ENCODE results near the gene PPP3CB. TPM values are rescaled to one million over a fixed set of nuclear protein-coding genes. Genes with fewer than 3 reads are reported as not detected.

PPP3CB gene
- total and polyA plus RNA-seq, 2 experiments from 2014 or later = 17.9 to 38.5 TPM

- no peak overlapping the region for H3K4me2 ChIP-seq
- no peak overlapping the region for H2AFZ ChIP-seq
- no peak overlapping the region for H3K4me3 ChIP-seq
- no peaks in the 10 kb centered on the region for H3K4me1 ChIP-seq (ENCODE audit: insufficient read depth)
- ATAC-seq = no peak
- no peaks in the 10 kb centered on the region for H3F3A ChIP-seq (replicated peaks; ENCODE audit: low read depth)
- Mint-ChIP-seq H3K9me3 (no peaks in the 10 kb centered on the region), H3K27ac (no peak overlapping the region), H3K27me3 (ENCODE audit: insufficient read depth, low read depth, poor library complexity) (peaks cover 5% of the 10 kb centered on the region), H3K4me1 (peaks cover 2% of the 10 kb centered on the region; the same call in 1 of the 3 replicates), H3K36me3 (ENCODE audit: low read depth) (peaks cover 11% of the 10 kb centered on the region; the same call in 2 of the 3 replicates), H3K4me3 (no peak overlapping the region)
- no peak for DNase-seq (ENCODE audit: low spot score)
- peaks cover 11% of the 10 kb centered on the region for H4K20me1 ChIP-seq (replicated peaks; ENCODE audit: insufficient read depth)
- H3K27me3 ChIP-seq (ENCODE audit: insufficient read depth) = no peaks in the 10 kb centered on the region
- H3K79me2 ChIP-seq (replicated peaks; ENCODE audit: insufficient read depth) = peaks cover 67% of the 10 kb centered on the region
- H3K27ac ChIP-seq (ENCODE audit: low read depth) = no peak overlapping the region
- peaks cover 5% of the 10 kb centered on the region; the same call in 1 of the 2 replicates for H3K36me3 ChIP-seq (ENCODE audit: insufficient read depth)
- H3K9me2 ChIP-seq (ENCODE audit: insufficient read depth) = no peaks in the 10 kb centered on the region
- TF ChIP-seq, protein P1, sequence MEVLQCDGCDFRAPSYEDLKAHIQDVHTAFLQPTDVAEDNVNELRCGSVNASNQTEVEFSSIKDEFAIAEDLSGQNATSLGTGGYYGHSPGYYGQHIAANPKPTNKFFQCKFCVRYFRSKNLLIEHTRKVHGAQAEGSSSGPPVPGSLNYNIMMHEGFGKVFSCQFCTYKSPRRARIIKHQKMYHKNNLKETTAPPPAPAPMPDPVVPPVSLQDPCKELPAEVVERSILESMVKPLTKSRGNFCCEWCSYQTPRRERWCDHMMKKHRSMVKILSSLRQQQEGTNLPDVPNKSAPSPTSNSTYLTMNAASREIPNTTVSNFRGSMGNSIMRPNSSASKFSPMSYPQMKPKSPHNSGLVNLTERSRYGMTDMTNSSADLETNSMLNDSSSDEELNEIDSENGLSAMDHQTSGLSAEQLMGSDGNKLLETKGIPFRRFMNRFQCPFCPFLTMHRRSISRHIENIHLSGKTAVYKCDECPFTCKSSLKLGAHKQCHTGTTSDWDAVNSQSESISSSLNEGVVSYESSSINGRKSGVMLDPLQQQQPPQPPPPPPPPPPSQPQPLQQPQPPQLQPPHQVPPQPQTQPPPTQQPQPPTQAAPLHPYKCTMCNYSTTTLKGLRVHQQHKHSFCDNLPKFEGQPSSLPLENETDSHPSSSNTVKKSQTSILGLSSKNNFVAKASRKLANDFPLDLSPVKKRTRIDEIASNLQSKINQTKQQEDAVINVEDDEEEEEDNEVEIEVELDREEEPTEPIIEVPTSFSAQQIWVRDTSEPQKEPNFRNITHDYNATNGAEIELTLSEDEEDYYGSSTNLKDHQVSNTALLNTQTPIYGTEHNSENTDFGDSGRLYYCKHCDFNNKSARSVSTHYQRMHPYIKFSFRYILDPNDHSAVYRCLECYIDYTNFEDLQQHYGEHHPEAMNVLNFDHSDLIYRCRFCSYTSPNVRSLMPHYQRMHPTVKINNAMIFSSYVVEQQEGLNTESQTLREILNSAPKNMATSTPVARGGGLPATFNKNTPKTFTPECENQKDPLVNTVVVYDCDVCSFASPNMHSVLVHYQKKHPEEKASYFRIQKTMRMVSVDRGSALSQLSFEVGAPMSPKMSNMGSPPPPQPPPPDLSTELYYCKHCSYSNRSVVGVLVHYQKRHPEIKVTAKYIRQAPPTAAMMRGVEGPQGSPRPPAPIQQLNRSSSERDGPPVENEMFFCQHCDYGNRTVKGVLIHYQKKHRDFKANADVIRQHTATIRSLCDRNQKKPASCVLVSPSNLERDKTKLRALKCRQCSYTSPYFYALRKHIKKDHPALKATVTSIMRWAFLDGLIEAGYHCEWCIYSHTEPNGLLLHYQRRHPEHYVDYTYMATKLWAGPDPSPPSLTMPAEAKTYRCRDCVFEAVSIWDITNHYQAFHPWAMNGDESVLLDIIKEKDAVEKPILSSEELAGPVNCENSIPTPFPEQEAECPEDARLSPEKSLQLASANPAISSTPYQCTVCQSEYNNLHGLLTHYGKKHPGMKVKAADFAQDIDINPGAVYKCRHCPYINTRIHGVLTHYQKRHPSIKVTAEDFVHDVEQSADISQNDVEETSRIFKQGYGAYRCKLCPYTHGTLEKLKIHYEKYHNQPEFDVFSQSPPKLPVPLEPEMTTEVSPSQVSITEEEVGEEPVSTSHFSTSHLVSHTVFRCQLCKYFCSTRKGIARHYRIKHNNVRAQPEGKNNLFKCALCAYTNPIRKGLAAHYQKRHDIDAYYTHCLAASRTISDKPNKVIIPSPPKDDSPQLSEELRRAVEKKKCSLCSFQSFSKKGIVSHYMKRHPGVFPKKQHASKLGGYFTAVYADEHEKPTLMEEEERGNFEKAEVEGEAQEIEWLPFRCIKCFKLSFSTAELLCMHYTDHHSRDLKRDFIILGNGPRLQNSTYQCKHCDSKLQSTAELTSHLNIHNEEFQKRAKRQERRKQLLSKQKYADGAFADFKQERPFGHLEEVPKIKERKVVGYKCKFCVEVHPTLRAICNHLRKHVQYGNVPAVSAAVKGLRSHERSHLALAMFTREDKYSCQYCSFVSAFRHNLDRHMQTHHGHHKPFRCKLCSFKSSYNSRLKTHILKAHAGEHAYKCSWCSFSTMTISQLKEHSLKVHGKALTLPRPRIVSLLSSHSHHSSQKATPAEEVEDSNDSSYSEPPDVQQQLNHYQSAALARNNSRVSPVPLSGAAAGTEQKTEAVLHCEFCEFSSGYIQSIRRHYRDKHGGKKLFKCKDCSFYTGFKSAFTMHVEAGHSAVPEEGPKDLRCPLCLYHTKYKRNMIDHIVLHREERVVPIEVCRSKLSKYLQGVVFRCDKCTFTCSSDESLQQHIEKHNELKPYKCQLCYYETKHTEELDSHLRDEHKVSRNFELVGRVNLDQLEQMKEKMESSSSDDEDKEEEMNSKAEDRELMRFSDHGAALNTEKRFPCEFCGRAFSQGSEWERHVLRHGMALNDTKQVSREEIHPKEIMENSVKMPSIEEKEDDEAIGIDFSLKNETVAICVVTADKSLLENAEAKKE (CRISPR knock-in tag; IDR thresholded peaks at IDR 0.05) = no peak
- TF ChIP-seq ETS1 (IDR thresholded peaks at IDR 0.05) = no peak
- TF ChIP-seq ZNF114 (CRISPR knock-in tag; IDR thresholded peaks at IDR 0.05) = no peak
- no peak for TF ChIP-seq ZNF331 (CRISPR knock-in tag; IDR thresholded peaks at IDR 0.05; ENCODE audit: low read depth)
- TF ChIP-seq, protein P2, sequence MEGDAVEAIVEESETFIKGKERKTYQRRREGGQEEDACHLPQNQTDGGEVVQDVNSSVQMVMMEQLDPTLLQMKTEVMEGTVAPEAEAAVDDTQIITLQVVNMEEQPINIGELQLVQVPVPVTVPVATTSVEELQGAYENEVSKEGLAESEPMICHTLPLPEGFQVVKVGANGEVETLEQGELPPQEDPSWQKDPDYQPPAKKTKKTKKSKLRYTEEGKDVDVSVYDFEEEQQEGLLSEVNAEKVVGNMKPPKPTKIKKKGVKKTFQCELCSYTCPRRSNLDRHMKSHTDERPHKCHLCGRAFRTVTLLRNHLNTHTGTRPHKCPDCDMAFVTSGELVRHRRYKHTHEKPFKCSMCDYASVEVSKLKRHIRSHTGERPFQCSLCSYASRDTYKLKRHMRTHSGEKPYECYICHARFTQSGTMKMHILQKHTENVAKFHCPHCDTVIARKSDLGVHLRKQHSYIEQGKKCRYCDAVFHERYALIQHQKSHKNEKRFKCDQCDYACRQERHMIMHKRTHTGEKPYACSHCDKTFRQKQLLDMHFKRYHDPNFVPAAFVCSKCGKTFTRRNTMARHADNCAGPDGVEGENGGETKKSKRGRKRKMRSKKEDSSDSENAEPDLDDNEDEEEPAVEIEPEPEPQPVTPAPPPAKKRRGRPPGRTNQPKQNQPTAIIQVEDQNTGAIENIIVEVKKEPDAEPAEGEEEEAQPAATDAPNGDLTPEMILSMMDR (conservative IDR thresholded peaks at IDR 0.05; ENCODE audit: low read depth in 2 of 2) = no peak
- TF ChIP-seq POLR2AphosphoS5 (IDR thresholded peaks at IDR 0.05; ENCODE audit: low read depth) = no peak
- TF ChIP-seq, protein P3, sequence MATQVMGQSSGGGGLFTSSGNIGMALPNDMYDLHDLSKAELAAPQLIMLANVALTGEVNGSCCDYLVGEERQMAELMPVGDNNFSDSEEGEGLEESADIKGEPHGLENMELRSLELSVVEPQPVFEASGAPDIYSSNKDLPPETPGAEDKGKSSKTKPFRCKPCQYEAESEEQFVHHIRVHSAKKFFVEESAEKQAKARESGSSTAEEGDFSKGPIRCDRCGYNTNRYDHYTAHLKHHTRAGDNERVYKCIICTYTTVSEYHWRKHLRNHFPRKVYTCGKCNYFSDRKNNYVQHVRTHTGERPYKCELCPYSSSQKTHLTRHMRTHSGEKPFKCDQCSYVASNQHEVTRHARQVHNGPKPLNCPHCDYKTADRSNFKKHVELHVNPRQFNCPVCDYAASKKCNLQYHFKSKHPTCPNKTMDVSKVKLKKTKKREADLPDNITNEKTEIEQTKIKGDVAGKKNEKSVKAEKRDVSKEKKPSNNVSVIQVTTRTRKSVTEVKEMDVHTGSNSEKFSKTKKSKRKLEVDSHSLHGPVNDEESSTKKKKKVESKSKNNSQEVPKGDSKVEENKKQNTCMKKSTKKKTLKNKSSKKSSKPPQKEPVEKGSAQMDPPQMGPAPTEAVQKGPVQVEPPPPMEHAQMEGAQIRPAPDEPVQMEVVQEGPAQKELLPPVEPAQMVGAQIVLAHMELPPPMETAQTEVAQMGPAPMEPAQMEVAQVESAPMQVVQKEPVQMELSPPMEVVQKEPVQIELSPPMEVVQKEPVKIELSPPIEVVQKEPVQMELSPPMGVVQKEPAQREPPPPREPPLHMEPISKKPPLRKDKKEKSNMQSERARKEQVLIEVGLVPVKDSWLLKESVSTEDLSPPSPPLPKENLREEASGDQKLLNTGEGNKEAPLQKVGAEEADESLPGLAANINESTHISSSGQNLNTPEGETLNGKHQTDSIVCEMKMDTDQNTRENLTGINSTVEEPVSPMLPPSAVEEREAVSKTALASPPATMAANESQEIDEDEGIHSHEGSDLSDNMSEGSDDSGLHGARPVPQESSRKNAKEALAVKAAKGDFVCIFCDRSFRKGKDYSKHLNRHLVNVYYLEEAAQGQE (IDR thresholded peaks at IDR 0.05; ENCODE audit: unreplicated experiment) = no peak
- no peak for TF ChIP-seq EZH2phosphoT487 (IDR thresholded peaks at IDR 0.05; ENCODE audit: unreplicated experiment)
- TF ChIP-seq NANOG (IDR thresholded peaks at IDR 0.05; ENCODE audit: borderline replicate concordance) = no peak
- TF ChIP-seq CREB1 (CRISPR knock-in tag; IDR thresholded peaks at IDR 0.05; ENCODE audit: low read depth) = no peak
Observed at GRCh38 chr10:73401636-73402035, 94.2 kb downstream of the PPP3CB start.

Measured in GM23338 (cell line).